Testis (tissue), 2 donors: ENCODE data around the gene ASIC2.

Experiments
- POLR2A ChIP-seq: fragments of 450-650 bp; IDR thresholded peaks from one replicate; pipeline ENCODE4 v1.6.1; 2017; ENCODE audit warnings: antibody characterized with exemption, mild to moderate bottlenecking, moderate library complexity
- TF ChIP-seq, protein P1 (sequence below), 3 experiments: fragments of 450-650 bp in 2 of 3; fragments of 200-600 bp in 1 of 3; sonication (generic) in 1 of 3; IDR thresholded peaks; one replicate each; pipeline ENCODE4 v1.5.1; 2016 to 2019; ENCODE audit warnings: antibody characterized with exemption in 3 of 3, mild to moderate bottlenecking in 2 of 3, moderate library complexity in 1 of 3

DNA sequence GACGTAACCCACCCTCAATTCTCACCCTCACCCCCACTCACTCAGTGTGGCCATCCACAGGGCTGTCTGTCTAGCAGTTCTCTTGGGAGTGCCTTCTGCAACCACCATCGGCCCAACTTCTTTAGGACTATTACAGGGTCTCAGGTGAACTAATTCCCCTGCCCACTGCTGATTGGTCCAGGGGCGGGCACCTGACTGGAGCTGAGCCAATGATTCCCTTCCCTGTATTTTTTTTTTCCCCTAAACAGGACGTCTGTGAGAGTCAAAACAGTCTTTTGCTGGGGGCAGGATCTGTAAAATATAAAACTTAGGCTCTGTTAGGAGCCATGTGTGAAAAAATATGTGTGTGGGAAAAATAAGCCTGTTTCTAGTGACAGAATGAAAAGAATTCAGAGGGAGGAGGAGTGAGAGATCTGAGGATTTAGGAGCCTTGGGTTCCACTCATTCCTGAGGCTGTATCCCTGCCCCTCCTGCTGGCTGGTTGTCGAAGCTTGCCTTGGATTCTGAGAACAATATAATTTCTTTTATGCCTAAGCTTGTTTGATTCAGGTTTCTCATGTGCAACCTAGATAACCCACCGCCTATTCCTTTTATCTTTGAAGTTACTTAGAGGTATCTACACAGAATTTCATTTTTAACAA is 186.4 kb downstream of the ASIC2 start:
- TF ChIP-seq, protein P1, sequence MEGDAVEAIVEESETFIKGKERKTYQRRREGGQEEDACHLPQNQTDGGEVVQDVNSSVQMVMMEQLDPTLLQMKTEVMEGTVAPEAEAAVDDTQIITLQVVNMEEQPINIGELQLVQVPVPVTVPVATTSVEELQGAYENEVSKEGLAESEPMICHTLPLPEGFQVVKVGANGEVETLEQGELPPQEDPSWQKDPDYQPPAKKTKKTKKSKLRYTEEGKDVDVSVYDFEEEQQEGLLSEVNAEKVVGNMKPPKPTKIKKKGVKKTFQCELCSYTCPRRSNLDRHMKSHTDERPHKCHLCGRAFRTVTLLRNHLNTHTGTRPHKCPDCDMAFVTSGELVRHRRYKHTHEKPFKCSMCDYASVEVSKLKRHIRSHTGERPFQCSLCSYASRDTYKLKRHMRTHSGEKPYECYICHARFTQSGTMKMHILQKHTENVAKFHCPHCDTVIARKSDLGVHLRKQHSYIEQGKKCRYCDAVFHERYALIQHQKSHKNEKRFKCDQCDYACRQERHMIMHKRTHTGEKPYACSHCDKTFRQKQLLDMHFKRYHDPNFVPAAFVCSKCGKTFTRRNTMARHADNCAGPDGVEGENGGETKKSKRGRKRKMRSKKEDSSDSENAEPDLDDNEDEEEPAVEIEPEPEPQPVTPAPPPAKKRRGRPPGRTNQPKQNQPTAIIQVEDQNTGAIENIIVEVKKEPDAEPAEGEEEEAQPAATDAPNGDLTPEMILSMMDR (IDR thresholded peaks at IDR 0.05), result no peak
- TF ChIP-seq POLR2A, result no peak
